ENCODE measurements around the gene COPE.
"Not testable (repeated sequence)": the region's sequence is repeated elsewhere in the genome, so short reads cannot be mapped to it uniquely, and the experiment has no call there.

Gene COPE

DNA sequence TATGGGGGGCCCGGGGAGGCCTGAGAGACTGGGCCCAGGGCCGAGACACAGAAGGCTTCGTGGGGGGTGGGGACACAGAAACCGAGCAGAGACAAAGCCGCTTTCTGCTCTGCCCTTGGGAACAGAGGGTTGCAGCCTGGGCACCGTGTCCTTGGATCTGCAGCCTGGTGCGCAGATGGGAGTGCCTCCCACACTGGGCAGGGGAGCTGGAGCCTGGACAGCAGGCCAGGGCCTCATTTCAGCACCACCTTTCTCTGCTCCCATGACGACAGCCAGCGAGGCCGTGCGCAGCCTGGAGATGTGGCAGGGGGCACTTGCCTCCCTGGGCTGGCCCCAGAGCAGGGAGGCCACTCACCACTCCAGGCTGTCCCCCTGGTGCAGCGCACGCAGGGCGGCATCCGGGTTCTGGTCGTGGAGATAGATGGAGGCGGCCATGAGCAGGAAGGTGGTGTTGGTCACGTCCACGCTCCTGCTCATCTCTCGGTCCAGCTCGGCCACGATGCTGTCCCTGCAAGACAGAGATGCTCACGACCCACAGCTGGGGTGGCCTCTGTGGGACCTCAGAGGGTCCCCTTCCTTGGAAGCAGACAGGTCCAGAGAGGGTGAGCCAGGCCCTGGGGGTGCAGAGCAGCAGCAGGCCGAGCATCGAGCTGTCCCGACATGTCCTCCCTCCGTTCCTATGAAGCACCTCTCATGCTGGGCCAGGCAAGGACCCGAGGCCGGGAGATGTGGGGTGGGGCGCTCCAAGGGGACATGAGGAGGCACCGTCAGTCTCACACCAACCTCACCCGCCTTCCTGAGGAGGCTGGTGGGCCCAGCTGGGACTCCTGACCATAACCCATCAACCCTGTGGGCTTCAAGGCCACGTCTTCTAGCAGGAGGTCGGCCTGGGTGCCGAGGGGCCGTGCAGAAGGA lies 12.3 kb downstream of the COPE start:
- no peak for DNase-seq

DNA sequence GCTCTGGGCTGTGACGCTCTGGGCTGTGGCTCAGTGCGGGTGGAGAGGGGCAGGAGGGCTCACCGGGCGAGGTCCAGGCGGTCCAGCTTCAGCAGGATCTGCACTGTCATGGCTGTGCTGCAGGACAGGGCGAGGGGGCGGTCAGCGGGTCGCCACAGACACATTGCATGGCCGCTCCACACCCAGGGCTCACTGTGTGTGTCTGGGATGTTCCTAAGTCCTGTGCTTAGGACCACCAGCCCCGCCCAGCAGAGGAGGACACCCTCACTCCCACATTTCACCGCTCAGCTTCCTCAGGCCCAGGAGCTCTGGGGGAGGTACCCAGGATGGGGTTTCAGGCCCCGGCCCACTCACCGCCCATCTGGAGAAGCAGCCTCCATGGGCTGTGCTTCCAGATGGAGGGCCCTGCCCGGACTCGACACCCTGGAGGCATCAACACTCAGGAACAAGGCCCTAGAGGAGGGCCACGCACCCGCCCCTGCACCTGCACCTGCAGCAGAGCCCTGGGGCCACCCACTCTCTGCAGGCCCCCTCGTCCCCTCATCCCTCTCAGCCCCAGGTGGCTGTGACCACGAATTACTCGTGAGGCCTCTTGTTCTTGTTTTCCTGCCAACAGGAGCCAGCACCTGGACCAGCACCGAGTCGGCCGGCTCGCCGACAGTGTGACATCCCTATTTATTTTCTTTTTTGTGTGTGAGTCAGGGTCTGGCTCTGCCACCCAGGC lies 13.5 kb downstream of the COPE start:
- DNase-seq, result no peak

DNA sequence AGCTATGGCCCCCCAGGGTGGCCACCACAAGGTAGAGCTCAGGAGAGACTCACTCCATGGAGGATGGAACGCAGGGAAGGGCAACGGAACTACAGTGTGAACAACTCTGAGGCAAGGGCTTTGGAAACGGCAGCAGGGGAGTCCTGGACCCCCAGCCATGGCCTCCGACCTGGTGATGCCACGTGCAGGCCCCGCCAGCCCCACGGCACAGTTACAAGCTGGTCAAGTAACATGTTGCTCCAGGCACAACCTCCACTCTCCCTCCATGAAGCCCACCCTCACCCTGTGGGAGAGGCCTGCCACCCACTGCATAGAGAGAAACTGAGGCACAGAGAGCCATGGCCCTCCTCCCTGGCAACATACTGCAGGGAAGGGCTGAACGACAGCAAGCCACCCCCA lies 14.1 kb downstream of the COPE start:
- DNase-seq, result no peak

DNA sequence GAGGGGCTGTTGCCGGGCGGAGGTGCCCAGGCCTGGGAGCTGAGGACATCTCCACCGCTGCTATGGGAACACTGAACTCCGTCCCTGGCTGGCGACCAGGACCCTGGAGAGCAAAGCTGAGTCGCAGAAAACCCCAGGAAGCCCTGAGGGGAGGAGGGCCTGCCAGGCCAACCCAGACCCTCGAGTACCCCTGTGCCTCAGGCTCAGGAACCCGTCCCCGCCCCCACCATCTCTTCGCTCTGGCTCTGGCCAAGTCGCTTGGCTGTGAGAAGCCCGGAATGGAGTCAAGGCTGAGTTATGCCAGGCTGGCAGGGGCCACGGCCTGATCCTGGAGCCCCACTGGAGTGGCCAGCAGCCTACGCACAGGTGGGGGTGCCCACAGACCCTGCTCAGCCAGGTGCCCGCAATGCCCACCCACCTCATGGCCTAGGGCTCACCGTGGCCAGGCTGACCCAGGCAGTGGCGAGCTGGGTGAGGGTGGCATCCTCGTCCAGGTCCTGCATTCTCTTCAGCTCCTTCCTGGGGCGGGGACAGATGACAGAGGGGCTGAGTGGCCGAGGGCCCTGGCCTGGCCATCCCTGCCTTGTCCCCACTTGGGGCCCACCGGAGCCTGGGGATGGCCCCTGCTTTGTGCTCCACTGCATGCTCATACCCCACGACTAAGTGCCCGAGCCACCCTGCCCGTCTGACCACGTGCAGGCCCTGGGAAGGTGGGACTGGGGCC lies 14.7 kb downstream of the COPE start:
- DNase-seq, result no peak

DNA sequence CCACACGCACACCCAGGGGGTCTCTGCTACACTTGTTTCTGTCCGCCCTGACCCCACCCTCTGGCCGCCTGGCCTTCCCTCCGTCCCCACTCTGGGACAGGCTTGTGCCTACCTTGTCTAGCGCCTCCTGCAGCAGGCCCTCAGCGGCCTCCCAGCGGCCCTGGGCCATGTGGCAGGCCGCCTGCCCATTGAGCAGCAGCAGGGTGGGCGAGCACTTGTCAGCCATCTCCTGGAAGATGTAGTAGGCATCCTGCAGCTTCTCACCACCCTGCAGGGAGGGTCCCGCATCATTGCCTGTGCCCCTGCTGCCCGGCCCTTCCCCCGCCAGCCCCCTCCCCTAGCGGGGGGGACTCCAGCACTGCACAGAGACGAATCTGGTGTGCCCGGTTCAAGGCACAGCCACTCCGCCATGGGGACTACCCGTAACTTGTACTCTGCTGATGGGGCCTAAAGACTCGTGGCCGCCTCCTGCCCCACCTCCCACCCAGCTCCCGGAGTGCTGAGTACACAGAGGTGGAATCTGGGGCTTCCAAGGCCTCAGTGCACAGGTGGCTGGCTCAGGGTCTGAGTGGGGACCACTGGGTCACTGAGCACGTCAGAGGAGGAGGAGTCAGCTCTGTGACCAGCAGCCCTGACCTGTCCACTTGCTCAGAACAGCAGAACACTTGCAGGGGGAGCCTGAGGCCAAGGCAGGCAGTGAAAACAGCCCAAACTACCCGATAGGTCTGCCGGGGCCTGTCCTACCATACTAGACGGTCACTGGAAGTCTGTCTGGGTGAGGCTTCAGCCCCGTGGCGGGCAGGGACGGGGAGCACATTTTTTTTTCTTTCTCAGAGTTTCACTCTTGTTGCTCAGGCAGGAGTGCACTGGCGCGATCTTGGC lies 15.8 kb downstream of the COPE start:
- DNase-seq, result no peak

DNA sequence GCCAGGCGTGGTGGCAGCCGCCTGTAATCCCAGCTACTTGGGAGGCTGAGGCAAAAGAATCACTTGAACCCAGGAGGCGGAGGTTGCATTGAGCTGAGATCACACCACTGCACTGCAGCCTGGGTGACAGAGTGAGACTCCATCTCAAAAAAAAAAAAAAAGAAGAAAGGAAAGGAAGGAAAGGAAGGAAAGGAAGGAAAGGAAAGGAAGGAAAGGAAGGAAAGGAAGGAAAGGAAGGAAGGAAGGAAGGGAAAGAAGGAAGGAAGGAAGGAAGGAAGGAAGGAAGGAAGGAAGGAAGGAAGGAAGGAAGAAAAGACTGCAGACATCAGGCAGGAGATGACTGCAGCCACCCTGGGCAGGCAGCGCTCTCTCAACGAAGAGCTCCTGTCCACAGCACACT lies 16.7 kb downstream of the COPE start:
- not testable (repeated sequence) for DNase-seq

DNA sequence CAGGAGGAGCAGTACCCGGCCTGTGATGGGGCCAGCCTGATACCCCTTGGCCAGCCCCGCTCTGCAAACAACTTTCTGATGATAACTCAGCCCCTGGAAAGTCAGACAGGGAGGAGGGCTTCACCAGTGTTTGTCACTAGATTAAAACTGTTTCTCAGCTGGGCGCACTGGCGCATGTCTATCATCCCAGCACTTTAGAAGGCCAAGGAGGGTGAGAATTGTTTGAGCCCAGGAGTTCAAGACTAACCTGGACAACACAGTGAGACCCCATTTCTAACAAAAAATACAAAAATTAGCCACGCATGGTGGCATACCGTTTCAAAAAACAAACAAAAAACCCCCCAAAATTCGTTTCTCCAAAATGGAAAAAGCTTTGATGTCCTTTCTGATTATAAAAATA lies 17.7 kb downstream of the COPE start:
- DNase-seq, result no peak

DNA sequence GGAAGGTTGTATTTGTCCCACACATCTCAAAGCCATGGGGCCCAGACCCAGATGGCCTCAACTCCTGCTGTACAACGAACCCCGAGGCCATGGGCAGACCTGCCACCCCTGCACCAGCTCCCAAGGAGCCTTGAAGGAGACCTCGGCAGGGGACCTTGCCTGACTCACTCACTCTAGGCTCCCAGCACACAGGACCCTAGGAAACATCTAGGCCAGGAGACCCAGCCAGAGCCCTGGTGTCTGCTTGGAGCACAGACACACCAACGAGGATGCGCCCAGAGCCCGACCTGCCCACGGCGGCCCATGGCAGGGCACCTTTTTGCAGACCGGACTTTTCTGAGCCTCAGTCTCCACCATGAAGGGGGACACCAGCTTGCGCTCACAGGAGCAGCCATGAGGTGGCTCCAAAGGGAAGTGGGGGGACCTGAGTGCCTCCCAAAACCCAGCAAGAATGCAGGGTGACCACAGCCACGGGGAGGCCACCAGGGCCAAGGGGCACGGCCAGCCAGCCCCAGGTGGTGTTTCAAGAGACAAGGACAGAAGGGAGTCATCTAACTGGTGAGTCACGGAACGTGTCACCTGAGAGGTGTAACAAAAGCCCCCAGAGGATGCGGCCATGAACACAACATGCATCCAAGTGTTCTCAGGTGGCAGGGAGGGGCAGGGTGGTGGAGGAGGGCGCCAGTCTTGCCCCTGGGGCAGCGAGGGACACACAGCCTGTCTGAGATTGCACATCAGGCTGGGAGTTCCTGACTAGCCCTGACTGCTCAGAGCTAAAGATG lies 18.3 kb downstream of the COPE start:
- no peak for DNase-seq

DNA sequence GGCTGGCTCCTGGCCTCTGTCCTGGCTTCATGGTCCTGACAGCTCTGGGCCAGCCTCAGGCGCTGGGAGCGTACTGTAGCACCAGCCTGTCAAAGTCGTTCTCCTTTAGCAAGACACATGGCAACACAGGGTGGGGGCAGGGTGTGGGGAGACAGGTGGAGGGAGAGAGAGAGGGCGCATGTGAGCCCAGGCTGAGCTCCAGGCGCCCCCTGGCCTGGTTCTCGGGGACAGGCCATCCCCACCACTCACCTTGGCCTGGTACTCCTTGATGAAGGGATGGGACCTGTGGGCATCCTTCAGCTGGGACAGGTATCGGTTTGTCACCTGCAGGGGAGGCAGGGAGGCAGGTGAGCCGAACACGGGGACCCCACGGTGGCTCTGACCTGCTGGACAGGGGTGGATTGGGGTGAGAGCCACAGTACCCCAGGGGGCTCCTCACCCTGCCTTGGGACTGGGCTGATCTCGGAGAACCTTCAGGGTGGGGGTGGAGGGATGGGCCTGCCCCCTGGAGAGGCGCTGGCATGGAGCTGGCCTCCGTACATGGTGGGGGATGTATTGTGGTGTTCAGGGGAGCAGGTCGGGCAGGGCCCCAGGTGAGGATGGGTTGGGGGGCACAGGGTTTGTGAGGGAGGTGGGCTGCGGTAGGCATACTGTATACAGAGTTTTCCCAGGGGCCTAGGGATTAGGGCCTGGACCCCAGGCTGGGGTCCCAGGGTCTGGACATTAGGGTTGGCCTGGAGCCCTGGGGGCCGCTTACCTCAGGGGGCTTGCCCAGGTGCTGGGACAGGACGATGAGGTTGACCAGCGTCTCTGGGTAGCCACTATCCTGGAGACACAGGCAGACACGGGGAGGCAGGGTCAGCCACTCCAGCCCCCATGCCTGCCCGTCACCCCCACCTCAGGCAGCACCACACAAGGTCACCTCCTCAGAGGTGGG lies 19.3 kb downstream of the COPE start:
- no peak for DNase-seq

DNA sequence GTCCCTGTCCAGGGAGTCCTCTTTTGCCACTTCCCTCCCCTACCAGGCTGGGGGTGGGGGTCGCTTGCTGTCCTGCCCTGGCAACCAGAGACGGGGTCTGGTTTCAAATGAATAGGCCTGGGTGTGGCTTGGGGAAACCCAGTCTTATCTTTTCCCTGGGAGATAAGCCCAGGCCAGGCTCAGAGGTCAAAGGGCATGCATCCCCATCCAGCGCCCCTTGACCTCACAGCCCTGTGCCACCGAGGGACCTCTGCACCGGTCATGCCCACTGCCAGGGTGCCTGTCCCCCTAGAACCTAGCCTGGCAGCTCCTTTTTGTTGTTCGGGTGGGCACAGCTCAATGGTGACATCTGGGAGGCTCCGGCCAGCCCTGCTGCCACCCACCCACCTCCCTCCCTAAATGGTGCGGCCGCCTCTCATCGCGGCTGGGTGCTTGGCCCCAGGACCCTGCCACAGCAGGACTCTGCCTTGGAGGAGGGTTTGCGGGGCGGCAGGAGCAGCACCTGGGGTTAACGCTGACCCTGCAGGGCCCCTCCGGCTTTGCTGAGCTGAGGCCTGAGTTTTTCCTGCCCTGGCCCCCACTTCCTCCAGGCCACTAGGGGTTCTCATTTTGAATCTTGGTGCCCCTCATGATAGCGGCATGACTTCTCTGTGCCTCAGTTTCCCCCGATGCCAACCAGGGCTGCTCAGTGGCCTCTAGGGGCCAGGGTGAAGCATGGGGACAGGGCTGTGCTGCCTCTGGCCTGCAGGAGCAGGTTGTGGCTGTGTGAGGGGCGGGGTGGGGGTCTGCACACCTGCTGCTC lies 20.4 kb downstream of the COPE start:
- no peak for DNase-seq

DNA sequence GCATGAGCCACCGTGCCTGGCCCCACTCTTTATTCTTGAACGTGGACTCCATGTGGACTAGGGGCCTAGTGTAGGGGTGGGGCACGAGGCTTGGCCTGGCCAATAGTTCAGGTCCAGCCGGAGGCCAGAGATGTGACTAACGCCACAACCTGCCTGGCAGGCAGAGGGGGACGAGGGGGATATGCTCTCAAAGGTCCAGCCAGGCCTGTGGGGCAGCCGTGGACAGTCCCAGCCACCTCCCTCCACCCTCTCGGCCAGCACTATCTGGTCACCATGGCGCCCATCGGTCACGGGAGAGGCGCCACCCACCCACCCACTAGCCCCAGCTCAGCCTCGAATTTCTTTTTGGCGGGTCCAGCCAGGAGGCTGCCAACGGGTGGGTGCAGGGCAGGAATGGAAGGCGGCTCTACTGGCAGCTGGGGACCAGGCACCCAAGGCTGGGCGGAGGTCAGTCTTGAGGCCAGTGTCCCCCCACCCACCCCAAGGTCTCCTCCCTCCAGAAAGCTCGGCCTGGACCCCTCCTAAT lies 21.0 kb downstream of the COPE start:
- no peak for DNase-seq

DNA sequence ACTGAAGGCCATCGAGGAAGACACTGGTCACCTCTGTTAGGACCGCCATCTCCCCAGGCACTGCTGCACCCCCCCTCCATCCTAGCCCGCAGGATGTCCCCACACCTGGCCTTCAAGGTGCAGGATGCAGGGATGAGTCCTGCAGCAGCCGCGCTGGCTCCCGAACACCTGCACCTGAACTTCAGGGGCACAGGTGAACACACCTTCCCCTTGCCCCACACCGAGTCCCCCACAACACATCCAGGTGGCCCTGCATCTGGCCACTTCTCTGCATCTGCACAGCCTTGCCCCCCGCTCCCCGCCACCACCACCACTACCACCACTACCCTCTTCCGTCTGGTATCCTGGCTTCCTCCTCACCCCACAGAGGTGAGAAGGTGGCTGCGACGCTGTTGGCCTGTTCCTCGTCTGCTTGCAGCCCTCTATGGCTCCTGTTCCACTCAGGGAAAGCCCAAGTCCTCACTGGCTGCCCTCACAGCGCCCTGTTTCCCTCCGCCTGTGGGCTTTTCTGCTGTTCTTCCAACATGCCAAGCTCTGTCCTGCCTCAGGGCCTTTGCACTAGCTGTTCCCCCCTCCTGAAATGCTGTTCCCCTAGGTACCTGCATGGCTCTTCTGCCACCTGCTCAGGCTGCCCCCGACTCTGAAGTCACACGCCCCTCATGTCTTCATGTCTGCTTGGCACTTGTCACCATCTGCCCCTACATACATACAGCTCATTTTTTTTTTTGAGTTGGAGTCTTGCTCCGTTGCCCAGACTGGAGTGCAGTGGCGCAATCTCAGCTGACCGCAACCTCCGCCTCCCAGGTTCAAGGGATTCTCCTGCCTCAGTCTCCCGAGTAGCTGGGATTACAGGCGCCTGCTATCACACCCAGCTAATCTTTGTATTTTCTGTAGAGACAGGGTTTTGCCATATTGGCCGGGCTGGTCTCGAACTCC lies 21.8 kb downstream of the COPE start:
- no peak for DNase-seq

DNA sequence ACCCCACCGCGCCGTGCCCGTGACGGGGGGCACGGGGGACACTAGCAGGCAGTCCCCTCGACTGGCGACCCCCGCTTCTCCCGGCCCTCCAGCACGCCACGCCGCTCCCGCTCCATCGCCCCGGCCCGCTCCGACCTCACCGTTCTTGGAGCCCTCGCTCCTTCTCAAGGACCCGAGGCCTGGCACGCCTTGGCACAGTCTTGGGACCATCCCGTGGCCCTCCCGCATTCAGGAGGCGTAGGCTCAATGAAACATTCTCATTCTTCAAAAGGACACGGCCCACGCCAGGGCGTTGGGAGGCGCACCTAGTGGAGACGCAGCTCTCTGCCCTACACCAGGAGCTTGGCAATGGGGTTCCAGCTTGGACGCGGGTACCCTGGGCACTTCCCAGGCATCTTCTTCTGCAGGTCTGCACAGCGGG lies 22.8 kb downstream of the COPE start:
- no peak for DNase-seq

DNA sequence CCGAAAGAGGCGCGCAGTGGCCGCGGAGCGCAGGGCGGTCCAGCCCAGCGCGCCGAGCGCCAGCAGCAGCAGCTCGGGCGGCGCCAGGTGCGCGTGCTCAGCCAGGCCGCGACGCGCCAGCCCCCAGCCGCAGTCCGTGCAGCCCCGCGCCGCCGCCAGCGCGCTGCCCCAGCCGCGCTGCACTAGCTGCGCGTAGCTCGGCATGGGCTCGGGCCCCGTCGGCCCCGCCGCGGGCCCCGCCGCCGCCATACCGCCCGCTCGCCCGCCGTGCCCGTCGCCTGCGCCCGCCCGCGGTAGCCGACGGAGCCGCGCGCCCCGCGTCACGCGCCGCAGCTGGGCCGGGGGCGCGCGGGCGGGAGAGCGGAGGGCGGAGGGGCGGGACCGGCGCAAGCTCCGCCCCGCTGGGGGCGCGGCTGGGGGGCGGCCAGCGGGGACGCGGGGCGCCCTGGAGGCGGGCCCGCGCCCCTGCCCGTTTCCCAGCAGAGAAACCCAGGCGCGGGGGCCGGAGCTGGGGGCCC lies 23.3 kb downstream of the COPE start, which contains the start of gene CERS1:
Gene CERS1, minus strand, starts transcription at position 335 of the 518 bp plus-strand sequence. Its CDS starts 86 bp downstream, at position 249.
- no peak for DNase-seq

DNA sequence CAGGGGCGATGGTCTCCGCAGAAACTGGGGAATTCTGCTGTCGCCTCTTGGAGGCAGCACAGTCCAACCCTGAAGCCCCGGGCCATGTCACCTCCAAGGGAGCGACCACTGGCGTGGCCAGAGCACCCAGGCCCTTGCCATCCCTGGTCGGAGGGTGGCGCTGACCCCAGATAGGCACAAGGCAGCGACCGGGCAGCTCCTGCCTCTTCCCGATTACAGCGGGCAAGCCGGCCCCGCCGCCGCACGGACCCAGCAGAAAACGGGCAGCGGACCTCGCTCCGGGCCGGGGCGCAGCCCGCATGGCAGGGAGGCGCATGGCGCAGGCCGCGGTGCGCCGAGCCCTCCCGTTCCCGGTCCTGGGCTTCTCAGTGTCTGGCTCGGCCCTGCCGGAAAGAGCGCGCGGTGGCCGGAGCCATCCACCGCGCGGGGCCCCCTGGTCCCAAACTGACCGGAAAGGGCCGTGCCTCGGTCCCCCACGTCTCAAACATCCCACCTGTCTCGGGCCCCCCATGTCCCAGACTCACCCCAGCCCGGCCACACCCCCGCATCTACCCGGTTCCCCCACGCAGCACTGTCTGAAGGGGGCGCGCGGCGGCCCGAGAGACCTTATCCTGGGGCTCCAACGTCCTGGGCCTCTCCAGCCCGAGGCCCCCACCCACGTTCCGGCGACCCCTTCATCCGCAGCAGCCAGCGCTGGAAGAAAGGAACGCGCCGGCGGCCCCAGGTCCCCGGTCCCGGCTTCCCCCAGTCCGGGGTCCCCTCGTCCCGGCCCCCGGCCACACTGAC lies 24.0 kb downstream of the COPE start:
- DNase-seq, result no peak

DNA sequence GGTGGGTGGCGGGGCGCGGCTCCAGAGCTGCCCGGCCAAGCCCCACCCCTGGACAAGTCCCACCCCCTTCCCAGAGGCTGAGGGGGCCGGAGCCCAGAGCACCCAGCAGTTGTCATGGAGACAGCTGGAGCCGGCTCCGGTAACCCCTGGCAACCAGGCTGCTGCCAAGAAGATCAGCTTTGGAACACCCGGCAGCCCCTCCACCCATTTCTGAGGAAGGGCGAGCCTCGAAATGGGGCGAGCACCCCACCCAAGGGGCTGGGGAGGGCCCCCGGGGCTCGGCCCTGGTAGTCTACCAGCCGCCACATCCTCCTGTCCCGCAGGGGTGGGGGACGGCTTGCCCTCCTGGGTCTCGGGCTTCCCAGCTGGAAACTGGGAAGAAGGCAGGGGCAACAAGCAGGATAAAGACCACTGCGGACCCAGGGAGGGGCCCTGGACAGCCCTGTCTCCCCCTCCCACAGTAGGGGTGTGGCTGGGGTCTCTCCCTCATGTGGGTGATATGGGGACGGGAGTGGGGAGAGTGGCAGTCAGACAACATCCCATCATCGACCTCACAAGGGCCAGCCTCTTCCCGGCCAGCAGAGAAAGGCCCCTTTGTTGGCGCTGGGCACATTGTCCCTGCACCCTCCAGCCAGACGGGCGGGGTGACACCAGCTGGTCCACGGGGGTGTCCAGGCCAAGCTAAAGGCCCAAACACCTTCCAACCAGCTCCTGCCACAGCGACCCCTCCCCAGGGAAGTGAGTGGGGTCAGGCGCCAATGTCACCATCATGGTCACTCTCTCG lies 24.7 kb downstream of the COPE start:
- no peak for DNase-seq

Measured in activated CD8-positive, alpha-beta memory T cell treated with anti-CD3 and anti-CD28 coated beads, Interleukin-2, amount 50 U/mL, for 48 hours (primary cell).